ENCODE measurements around the gene ENOX1.

Gene ENOX1

GRCh38 chr13:43238341-43239083, 548.3 kb downstream of the ENOX1 start:
- no peak for DNase-seq (ENCODE audit: low read depth)
- TF ChIP-seq CTCF (IDR thresholded peaks at IDR 0.05; ENCODE audit: control insufficient read depth, extremely low read depth, insufficient read depth), result no peak
- H3K4me3 ChIP-seq (ENCODE audit: low read depth, low read length), result no peak overlapping the region

GRCh38 chr13:43237616-43238015, 549.2 kb downstream of the ENOX1 start:
- no peak overlapping the region for H3K4me3 ChIP-seq (ENCODE audit: low read depth, low read length)
- TF ChIP-seq CTCF (IDR thresholded peaks at IDR 0.05; ENCODE audit: control insufficient read depth, extremely low read depth, insufficient read depth), result no peak
- no peak for DNase-seq (ENCODE audit: low read depth)

GRCh38 chr13:43235028-43235427, 551.7 kb downstream of the ENOX1 start:
- H3K4me3 ChIP-seq (ENCODE audit: low read depth, low read length), result no peak overlapping the region
- DNase-seq (ENCODE audit: low read depth), result no peak
- TF ChIP-seq CTCF (IDR thresholded peaks at IDR 0.05; ENCODE audit: control insufficient read depth, extremely low read depth, insufficient read depth), result no peak

GRCh38 chr13:43232873-43233265, 553.9 kb downstream of the ENOX1 start:
- no peak overlapping the region for H3K4me3 ChIP-seq (ENCODE audit: low read depth, low read length)
- TF ChIP-seq CTCF (IDR thresholded peaks at IDR 0.05; ENCODE audit: control insufficient read depth, extremely low read depth, insufficient read depth), result no peak
- peak; percentile 4 for DNase-seq (ENCODE audit: low read depth)

- no peak for DNase-seq (ENCODE audit: low read depth)
- no peak overlapping the region for H3K4me3 ChIP-seq (ENCODE audit: low read depth, low read length)
- TF ChIP-seq CTCF (IDR thresholded peaks at IDR 0.05; ENCODE audit: control insufficient read depth, extremely low read depth, insufficient read depth), result no peak
Measured at GRCh38 chr13:43232144-43232872, 554.5 kb downstream of the ENOX1 start.

GRCh38 chr13:43230989-43231388, 555.8 kb downstream of the ENOX1 start:
- no peak for DNase-seq (ENCODE audit: low read depth)
- no peak overlapping the region for H3K4me3 ChIP-seq (ENCODE audit: low read depth, low read length)
- no peak for TF ChIP-seq CTCF (IDR thresholded peaks at IDR 0.05; ENCODE audit: control insufficient read depth, extremely low read depth, insufficient read depth)
